Stimulated activated CD8-positive, alpha-beta memory T cell treated with anti-CD3 and anti-CD28 coated beads, Interleukin-4, amount 100 ng/mL, for 24 hours (primary cell): ENCODE data around the gene SCNN1B.
"Not testable (repeated sequence)": the region's sequence is repeated elsewhere in the genome, so short reads cannot be mapped to it uniquely, and the experiment has no call there.

Experiments used
- DNase-seq: peaks from one replicate; pipeline ENCODE4 v3.0.0-alpha.2; 2020; ENCODE audit warnings: low read depth

Gene SCNN1B

DNA sequence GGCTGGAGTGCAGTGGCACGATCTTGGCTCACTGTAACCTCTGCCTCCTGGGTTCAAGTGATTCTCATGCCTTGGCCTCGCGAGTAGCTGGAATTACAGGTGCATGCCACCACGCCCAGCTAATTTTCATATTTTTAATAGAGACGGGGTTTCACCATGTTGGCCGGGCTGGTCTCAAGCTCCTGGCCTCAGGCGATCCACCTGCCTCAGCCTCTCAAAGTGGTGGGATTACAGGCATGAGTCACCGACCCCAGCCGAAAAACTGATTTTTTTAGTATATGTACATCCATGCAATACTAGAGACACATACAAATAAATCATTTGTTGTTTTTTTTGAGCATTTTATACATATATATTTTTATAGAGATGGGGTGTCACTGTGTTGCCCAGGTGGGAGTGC is 79.6 kb downstream of the SCNN1B start:
- not testable (repeated sequence) for DNase-seq

DNA sequence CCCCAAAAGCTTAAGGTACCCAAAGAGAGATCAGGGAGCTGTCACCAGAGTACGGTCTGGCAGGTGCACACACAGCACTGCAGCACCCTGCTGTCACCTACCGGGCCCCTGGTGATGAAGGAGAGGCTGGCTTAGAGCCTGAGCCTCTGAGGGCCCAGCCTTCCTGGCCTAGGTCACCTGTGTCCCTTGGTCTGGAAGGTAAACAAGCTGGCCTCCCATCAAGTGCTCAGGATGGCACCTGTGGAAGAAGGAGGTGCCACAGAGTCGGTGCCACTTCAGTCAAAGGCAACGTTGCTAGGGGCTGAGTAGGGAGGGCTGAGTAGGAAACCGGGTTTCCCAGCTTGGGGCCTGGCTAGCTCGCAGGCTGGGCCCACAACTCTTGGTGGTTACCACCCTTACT is 80.2 kb downstream of the SCNN1B start:
- no peak for DNase-seq

DNA sequence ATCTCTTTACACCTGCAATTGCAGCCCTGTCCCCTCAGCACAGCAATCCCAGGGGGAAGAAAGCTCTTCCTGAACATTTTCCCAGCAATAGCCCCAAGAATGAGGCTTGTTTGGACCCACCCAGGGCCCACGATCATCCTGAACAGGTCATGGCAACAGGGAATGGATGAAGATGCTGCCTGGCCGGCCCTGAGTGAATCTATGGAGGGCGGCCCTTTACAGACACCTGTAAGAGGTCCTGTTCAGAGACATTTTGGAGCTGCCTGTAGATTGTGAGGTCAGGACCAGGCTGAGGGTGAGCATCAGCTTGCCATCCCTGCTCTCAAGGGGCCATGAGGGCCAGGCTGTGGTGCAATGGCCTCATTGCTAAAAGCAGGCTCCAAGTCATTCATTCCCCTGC is 81.8 kb downstream of the SCNN1B start:
- no peak for DNase-seq

DNA sequence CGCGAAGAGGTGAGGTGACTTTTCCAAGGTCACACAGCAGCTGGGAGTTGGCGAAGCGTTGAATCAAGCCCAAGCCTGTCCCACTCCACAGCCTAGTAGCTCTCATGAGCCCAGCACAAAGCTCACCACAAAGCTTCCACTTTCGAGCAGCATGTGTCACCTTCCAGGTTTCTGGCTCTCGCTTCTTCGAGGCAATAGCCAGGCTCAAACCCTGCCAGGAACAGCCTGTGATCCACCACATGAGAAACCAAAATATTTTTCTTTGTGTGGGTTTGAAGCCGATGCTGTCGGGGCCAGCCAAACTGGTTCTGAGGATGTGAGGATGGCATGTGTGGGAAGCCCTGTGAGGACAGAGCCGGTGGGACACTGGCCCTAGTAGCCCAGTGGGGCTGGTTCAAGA is 82.8 kb downstream of the SCNN1B start:
- DNase-seq: no peak

DNA sequence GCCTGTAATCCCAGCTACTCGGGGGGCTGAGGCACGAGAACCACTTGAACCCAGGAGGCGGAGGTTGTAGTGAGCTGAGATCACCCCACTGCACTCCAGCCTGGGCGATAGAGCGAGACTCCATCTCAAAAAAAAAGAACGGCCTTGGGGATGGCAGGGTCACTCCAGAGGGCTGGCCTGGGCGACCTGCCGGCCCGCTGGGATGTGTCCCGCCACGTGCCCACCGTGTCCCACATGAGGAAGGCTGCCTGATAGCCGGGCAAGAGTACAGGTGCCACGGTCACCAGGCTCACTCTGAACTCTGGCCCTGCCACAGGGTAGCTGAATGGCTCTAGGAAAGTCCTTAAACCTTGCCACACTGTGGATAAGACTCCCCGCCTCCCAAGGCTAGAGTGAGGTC is 83.3 kb downstream of the SCNN1B start:
- no peak for DNase-seq

DNA sequence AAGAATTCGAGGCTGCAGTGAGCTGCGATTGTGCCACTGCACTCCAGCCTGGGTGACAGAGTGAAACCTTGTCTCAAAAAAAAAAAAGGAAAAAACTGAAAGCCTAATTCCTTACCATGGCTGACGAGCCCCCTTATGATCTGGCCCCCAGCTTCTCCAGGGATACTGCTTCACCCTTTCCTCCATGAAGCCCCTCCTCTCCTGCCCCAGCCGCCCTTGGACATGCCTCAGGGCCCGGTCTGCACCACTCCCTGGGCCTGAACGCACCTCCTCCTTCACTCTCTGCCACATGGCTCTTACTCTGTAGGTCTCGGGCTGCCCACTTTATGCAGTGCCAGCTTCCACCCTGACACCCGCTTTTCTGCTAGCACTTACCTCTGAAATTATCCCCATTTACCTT is 85.6 kb downstream of the SCNN1B start:
- no peak for DNase-seq

DNA sequence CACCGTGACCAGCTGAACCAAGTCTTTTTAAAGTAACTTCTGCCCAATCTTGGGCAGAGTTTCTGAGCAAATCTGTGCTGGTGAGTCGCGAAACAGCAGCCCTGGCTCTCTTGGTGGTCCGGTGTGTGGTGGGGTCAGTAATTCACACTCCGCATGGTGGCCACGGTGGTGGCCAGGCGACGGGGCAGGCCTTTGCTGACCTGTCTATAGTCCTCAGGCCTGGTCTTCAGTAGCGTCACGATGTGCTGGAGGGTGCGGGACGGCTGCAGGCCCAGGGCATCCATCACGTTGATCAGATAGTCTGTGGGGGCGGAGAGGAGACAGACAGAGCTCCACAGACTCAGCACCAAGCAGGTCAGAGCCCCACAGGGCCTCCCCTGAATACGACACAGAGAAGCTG is 86.7 kb downstream of the SCNN1B start:
- DNase-seq: no peak

DNA sequence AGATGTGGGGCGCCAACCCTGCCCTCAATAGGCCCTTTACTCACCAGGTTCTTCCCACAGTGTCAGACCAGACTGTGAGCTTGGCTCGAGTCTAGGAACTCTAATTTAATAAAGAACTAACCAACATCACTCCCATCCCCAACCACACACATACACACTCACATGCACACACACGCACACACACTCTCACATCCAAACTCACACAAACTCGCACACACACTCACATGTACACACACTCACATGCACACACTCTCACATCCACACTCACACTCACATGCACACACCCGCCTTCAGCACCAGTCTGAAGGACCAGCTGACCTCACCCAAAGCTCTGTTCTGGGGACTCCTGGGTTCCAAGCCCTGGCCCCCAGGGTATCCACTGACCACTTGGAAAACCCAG is 87.1 kb downstream of the SCNN1B start:
- DNase-seq: no peak

DNA sequence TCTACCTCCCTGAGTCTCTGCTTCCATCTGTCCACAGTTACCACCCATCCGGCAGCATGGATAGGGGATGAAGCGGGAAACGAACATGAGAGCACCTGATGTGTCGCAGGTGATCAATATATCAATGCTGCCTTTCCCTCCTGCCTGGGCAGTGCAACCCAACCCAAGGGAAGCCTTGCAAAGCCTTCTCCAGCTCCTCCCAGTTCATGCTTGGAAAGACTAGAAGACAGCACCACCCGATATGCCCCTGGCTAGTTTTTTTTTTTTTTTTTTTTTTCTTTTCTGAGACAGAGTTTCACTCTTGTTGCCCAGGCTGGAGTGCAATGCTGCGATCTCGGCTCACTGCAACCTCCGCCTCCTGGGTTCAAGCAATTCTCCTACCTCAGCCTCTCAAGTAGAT is 87.8 kb downstream of the SCNN1B start:
- DNase-seq: not testable (repeated sequence)

DNA sequence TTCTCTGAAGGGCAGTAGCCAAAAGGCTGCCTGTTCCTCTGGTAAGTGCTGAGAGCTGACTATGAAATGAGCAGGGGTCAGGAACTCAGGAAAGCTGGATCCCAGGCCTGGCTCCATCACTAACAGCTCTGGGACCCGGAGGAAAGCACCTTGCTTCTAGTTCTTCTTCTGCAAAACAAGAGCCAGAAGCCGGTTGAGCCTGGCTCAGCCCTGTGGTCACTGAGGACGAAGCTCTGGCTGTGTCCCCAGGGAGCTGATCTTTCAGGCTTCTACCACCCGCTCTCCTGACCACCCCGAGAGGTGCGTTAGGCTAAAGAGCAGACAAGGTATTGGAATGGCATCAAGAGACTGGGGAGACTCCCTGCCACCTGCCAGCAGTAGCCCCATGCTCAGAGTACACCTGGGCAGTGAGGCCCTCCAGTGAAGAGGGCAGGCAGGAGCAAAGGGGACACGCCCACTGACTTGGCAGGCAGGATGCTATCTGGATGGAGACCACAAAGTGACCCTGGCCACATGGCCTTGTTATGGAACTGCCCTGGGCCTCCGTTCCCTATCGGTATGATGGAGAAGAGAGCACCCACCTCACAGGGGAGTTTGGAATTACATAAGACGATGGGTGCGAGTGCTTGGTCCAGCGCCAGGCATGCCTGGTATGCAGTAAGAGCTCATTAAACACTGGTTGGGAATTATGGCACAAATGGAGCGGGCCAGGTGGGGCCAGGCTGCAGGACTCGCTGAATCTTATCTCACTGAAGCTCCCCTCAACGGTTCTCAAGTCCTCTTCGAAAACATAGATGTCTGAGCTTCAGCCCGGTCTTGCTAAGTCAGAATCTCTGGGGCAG is 89.5 kb downstream of the SCNN1B start:
- no peak for DNase-seq

DNA sequence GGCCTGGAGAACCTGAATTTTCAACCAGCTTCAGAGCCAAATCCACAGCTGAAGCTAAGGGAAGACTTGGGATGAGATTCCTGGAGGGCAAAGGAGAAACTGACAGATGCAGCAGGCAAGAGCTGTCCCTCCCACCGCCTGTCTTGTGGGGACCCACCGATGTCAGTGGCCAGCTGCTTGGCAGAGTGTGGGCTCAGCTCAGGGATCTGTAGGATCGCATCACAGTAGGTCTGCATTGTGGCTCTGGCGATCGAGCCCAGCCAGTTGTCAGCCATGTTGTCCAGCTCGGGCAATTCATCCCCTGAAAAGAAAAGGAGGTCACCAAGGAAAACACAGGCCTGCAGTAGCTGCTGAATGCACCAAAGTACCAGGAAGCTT is 90.1 kb downstream of the SCNN1B start:
- DNase-seq: no peak

DNA sequence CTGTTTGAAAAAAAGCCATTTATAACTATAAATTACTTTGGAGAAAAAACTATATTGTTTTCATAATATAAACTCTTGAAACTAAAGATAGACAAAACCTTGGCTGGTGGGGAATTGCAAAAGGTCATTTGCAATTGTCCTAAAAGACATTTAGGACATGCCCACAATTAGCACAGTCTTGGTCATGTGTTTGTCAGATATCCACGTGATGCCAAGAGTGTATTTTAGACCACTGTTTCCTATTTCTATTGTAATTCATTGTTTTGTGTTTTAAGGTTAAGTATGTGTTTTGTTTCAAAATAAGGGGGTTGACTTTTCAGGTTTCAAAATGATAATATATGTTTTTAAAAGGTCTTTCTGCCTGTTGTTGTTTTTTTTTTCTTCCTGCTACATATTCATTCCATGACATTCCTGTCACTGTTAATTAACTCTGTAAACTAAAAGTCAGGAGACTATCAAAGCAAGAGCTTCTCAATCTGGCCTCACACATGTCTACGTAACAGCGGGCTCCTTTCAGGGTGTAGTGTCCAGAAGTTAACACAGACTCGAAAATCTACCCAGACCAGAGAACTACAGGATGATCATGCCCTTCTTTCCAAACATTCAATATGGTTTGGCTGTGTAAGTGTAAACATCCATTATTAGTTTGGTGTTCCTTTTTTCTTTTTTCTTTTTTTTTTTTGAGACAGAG is 92.2 kb downstream of the SCNN1B start:
- DNase-seq: no peak

DNA sequence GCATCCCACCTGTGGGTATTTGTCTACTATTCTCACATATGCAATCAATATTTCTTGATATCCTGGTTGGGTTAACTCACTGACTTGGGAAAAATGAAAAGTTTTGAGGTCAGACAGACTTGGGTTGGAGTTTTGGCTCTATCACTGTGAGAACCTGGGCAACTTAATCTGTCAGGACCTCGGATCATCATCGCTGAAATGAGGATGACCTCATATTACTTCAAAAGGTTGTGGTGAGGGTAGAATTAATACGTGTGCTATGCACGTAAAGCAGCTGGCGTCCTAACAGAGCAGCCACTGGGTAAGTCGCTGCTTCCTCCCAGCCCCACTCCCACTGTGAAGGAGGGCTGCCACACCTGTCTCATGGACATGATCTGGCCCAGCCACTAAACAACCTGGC is 93.6 kb downstream of the SCNN1B start:
- DNase-seq: no peak

DNA sequence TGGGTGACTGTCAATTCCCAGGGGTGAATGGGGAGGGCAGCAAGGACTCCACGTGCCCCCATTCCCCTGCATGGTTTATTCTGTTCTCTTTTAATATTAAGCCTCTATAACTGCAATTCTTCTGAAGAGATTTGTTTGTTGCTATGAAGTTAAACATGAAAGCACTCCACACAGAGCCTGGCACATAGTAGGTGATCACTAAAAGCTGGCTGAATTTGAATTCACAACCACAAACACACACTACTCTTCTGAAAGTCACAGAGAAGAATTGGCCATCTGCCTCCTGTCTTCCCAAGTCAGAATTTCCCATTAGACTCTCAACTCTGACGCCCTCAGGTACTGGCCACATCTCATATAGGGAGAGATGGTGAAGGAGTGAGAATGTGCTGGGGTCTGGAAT is 95.4 kb downstream of the SCNN1B start:
- no peak for DNase-seq

DNA sequence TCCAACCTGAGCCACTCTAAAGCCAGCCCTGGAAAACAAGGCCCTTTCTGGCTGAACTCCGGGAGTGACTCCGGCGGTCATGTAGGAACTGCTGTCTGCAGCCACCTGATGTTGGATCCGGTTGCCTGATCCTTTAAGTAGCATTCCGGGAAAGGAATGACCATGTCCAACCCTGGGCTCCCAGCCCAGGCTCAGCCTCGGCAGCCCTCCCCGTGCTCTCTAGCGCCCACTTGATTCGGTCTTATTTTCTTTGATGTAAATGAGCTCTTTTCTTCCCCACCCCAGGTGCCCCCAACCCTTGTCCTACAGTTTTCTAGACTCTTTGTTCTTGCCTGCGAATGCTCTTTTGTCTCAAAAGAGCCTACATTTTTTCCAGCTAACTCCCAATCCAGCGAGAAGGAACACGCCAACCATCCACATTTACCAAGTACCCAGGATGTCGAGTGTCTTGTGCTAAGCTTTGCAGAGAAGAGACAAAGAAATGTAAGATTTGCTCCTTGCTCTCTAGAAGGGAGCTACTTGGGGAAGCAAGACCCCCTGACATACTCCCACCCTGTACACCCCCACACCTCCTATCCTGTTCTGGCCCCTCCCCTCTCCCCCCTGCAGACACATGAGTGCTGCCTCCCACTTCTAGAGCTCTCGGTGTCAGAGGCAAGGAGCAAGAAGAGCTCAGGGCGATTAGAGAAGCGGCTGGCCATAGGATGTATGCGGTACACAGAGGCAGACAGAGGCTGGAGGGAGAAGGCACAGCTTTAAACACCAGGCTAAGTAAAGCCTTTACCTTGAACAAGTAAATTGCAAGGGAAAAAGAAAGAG is 97.1 kb downstream of the SCNN1B start:
- no peak for DNase-seq

DNA sequence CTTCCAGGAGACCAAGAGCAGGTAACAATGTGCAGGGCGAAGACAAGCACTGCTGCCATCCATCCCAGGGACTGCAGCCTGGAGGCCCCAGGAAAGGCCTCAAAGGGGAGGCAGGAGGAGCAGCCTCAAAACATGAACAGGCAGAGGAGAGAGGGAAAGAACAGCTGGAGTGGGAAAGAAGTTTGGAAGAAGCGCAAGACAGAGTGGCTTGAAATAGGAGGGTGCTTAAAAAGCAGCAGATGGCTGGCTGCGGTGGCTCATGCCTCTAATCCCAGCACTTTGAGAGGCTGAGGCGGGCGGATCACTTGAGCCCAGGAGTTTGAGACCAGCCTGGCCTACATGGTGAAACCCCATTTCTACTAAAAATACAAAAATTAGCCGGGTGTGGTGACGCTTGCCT is 98.3 kb downstream of the SCNN1B start:
- DNase-seq: not testable (repeated sequence)

DNA sequence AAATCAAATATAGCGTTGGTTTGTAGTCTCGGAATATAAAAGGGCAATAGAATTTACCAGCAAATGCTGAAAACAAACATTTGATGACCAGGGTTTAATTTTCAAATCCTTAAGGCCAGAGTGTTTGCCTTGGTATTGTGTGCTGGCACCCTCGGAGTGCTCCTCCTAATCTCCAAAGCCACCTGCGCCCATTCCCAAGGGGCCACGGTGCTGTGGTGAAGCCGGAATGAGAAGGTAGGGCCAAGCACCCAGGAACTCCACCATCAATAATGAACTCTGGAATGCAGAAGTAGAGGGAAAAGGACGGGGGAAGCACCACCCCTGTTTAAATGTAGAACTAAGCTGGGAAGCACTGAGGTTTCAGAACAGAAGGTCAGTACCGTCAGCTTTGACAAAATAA is 99.0 kb downstream of the SCNN1B start:
- no peak for DNase-seq

DNA sequence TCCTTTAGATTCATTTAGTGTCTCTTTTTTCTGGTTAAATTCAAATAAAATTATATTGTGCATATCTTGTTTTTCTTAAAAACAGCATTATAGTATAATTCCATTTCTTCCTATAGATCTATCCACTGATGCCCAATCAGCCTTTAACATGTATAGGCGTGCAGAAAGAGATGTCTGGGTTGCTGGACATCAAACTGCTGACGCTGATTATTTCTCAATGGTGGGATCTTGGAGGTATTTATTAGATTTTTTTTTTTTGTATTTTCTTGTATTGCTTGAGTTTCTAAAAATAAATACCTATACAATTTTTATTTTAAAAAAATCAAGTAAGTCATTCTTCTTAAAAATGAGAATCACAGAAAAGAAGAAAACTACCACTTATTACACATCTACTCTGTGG is 100.0 kb downstream of the SCNN1B start:
- no peak for DNase-seq

DNA sequence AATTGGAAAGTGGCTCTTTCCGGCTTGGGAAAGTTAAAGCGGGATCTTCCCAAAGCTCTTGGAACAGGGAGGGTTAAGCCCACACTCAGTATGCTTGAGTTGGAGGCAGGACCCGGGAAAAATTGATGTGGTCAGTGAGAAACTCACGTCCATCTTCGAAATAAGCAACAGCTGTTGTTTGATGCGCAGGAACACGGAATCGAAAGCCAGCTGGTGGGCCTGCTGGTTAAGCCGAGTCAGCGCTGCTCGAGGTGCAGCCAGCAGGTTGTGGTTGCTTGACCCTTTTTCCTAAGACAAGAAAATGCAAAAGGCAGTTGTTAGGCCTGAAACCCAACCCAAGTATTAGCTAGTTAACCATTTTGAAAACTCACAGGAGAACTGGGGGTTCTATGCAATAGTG is 101.4 kb downstream of the SCNN1B start:
- no peak for DNase-seq

DNA sequence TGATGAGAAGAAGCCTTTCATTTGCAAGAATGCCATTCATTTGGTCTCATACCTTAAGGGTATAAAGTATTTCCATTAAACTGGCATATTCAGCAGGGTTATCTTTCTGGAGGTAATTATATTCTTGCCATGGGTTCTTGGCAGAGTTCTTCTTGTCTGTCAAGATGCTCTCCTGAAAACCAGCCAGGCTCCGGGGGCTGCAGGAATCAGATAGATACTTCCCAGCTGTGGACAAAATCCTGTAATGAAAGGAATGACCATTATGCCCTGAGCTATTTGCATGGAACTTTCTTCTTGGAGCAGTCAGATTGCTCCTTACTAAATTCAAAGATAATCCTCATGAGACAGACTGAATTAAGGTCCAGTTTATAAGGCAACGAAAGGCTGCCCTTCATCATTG is 103.9 kb downstream of the SCNN1B start:
- DNase-seq: no peak

DNA sequence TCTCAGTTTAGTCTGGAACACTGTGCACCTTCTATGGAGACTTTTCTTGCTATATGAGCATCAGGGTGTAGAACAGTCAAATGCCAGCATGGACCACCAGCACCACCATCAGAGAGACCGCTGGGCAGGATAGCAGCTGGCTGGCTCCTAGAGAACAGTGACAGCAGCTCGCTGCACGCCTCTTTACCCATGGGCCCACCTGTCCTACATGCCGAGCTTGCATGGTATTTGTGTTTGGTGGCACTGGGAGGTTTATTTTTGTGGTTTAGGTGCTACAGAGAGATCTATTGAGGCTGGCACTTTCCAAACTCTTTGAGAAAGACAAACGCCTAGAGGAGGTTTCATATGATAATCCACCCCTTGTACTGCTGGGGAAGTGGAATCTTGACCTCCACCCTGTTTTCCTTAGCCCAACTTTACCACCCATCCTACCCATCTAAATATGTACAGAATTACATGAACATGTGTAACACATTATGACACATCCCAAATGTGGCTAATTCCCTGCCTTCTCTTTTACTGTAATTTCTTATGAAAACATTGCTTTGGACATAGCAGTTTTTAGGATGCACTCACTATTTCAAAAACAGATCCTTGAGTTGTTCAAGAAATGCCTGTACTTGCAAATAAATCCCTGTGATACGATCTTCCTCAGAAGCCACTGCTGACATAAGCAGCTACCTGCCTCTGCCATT is 104.6 kb downstream of the SCNN1B start:
- no peak for DNase-seq

DNA sequence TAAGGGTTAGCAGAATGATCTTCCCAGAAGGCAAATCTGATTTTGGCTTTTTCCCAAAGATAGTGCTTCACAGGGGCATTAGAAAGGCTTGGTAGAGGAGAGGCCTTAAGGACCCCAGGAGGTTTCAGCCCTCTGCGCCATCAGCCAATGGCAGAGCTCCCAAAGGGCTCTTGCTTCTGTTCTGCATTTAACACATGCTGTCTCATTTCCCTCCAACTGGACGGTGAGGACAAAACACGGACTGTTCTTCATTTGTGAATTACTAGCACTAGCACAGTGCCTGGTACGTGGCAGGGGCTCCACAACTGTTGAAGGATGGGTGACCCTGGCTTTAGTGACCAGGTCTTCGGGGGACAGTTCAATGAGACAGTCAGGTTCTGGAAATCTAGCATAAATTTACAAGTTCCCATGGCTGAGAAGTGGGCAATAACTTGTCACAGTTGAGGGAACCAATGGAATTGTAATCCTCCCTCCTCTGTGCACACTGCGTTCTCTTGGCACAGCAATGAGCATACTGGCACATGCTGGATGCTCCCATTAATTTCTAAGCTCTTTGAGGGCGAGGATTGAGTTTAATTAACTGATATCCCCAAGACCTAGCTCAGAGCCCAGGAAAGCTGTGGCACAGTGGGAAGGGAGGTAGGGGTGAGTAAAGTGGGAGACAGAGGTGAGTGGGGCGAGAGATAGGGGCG is 105.5 kb downstream of the SCNN1B start:
- DNase-seq: no peak
